HG03432 (cell line): Measurements from ENCODE around the gene TRIM56.
"Not testable (repeated sequence)": the region's sequence is repeated elsewhere in the genome, so short reads cannot be mapped to it uniquely, and the experiment has no call there.

Experiments
- ATAC-seq: cut with Tn5 transposase; IDR thresholded peaks from one replicate; pipeline ENCODE4 v1.9.1; 2021; ENCODE audit warnings: mild to moderate bottlenecking, moderate library complexity; ENCODE audit not compliant: unreplicated experiment

TRIM56 gene

GRCh38 chr7:101128040-101128834, 43.0 kb downstream of the TRIM56 start:
- no peak for ATAC-seq

- no peak for ATAC-seq
These were observed 44.4 kb downstream of the TRIM56 start for GRCh38 chr7:101129603-101130117.

- ATAC-seq: not testable (repeated sequence)
These were observed 47.6 kb downstream of the TRIM56 start for GRCh38 chr7:101132626-101133600.

GRCh38 chr7:101133621-101134398, 48.5 kb downstream of the TRIM56 start:
- ATAC-seq: no peak

- no peak for ATAC-seq
These were observed 49.2 kb downstream of the TRIM56 start for GRCh38 chr7:101134399-101134980.

- ATAC-seq: no peak
These were observed 52.5 kb downstream of the TRIM56 start for GRCh38 chr7:101137651-101138212.

- peak; percentile 82 for ATAC-seq
These were observed 53.1 kb downstream of the TRIM56 start for GRCh38 chr7:101138213-101138870.

- no peak for ATAC-seq
These were observed 55.0 kb downstream of the TRIM56 start for GRCh38 chr7:101140339-101140699.

GRCh38 chr7:101140746-101141382, 55.6 kb downstream of the TRIM56 start:
- no peak for ATAC-seq
